ENCODE results near the gene OR10P1.
"Not testable (repeated sequence)": the region's sequence is repeated elsewhere in the genome, so short reads cannot be mapped to it uniquely, and the experiment has no call there.

OR10P1 gene

DNA sequence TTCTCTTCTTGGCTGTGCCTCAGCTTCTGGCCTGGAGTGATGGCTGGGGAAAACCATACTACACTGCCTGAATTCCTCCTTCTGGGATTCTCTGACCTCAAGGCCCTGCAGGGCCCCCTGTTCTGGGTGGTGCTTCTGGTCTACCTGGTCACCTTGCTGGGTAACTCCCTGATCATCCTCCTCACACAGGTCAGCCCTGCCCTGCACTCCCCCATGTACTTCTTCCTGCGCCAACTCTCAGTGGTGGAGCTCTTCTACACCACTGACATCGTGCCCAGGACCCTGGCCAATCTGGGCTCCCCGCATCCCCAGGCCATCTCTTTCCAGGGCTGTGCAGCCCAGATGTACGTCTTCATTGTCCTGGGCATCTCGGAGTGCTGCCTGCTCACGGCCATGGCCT, at the start of gene OR10P1:
OR10P1 (plus strand) TSS at position 40 of the 400 bp plus-strand sequence; CDS start at position 40, 0 bp downstream.
- DNase-seq (ENCODE audit: low read depth in 2 of 2) = no peak

DNA sequence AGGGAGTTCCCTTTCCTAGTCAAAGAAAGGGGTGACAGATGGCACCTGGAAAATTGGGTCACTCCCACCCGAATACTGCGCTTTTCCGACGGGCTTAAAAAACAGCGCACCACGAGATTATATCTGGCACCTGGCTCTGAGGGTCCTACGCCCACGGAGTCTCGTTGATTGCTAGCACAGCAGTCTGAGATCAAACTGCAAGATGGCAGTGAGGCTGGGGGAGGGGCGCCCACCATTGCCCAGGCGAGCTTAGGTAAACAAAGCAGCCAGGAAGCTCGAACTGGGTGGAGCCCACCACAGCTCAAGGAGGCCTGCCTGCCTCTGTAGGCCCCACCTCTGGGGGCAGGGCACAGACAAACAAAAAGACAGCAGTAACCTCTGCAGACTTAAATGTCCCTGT, 46.5 kb upstream of the OR10P1 start:
- not testable (repeated sequence) for DNase-seq (ENCODE audit: low read depth in 2 of 2)

- no peak for DNase-seq (ENCODE audit: low read depth in 2 of 2)
Measured at GRCh38 chr12:55607821-55608594, 28.7 kb upstream of the OR10P1 start.

GRCh38 chr12:55610598-55610997, 26.1 kb upstream of the OR10P1 start:
- no peak for DNase-seq (ENCODE audit: low read depth in 2 of 2)

- no peak for DNase-seq (ENCODE audit: low read depth in 2 of 2)
Measured at GRCh38 chr12:55612646-55613045, 24.0 kb upstream of the OR10P1 start.

DNA sequence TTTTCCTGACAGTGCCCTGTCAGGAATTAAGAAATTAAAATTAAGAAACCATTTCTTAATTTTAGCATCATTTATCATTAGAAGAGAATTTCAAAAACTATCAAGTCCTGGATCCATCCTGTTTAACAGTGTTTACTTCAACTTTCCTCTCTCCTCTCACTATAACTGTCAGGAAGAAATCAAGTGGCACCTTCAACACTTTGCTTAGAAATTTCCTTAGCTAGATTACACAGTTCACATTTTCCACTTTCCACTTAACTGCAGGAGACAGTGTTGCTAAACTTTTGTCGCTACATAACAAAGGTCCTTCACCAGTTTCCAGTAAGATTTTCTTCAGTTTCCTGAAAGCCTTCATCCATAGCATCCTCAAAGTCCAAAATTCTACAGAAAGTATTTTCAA, 21.9 kb upstream of the OR10P1 start:
- DNase-seq (ENCODE audit: low read depth in 2 of 2) = no peak

DNA sequence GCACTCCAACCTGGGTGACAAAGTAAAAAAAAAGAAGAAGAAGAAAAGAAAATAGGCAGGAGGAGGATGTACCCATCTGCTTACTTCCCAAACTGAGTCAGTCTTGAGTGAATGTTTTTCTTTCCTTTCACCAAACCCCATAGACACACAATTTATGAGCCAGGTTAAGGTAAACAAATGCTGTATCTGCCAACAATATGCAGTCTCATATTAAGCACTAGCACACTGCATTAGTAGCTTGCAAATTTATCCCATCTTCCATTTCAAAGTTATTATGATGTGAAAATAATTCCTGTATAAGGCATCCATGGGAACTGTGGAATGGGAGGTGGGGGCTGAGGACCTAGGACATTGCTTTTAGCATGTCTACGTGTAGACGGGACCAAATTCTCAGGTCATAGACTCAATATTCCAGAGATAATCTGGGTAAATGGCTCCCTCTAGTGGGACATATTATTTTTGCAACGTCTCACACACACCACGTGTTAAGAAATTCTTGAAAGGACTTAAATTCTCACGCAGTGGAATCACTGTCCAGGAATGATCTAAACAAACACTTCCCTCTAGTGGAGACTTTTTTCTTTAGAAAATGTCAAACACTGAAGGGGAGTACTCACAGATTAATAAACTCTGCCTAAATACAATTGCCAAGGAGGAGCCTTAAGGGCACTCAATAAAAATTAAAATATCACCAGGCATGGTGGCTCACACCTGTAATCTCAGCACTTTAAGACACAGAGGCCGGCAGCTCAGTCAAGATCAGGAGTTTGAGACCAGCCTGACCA, 17.1 kb upstream of the OR10P1 start:
- DNase-seq (ENCODE audit: low read depth in 2 of 2) = peak in 1 of 2 donors; percentile 13

DNA sequence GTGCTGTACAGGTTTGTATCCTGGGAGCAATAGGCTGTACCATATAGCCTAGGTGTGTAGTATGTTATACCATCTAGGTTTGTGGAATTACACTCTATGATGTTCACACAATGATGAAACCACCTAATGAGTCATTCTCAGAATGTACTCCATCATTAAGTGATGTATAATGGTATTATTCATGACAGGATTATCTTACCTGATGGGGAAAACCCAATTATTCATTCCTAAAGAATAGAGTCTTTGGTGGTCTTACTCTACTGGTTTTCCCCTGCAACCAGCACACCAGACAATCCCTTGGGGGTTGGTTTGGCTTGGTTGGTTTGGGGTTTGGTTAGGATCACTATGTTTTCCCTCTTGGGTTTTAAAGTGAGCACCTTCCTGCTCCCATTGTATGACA, 12.6 kb upstream of the OR10P1 start:
- DNase-seq (ENCODE audit: low read depth in 2 of 2) = no peak

GRCh38 chr12:55626154-55626553, 10.5 kb upstream of the OR10P1 start:
- no peak for DNase-seq (ENCODE audit: low read depth in 2 of 2)

DNA sequence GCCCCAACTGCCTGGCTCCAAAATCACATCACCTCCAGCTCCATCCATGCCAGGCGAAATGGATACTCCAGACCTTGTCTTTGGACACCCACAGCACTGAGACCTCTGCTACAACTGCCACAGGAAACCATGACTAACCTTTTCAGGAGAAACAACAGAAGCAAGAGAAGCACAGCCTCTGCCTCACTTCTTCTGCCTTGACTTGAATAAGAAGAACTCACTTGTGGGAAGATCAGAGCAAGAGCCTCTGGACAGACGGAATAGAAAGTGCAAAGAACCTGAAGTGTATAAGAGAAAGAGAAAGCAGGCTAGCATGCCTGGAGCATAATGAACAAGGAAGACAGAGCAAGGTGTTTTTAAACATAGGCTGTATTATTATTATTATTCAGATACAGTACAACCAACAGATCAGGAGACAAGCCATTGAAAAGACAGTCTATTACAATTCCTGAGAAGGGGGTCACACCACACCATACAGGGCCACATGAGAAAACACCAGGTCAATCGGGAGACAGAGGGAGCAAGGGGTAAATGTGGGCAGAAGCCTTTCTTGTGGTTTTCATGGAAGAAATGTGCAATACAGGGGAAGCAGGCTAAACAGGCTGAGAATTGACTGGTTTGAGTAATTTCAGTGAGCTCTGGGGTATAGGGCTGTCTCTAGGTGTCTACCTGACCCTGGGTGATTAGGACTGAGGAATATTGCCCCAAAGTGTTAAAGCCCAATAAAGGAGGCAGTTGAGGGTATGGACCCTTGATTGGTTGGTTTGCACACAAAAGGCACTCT, 7.4 kb upstream of the OR10P1 start:
- DNase-seq (ENCODE audit: low read depth in 2 of 2) = no peak

DNA sequence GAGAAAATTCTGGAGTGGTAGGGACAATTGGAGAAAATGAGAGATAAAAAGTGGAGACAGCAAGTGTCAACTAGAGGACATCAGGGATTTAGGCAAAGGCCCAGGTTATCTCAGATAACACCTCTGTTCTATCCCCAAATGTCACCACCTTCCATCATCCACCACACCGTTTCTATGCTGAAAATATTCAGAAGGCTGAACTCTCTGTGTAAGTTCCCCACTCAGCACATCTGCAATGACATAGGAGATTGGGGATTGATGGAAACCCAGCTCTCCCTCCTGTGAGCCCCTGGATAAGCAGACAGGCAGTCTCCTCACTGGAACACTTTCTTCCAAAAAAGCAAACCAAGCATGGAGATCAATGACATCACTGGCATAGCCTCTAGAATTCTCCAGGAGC, 5.6 kb upstream of the OR10P1 start:
- no peak for DNase-seq (ENCODE audit: low read depth in 2 of 2)

DNA sequence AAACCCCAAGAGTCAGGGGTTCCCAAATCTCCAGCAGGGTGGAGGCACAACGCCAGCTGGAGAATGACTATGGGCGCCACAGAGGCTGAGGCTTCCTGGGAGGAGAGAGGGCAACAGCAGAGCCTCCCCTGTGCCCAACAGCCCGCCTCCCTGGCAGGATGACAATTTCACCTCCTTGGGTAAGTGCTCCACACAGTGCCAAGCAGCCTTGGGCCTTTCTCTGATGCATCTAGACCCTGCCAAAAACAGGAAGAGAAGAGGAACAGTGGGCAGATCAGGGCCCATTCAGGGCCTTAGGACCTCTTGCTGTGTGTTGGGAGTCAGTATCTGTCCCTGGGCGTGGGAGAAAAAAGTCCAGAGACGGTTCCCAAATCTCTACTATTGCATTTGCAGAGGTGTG, 5.0 kb upstream of the OR10P1 start:
- DNase-seq (ENCODE audit: low read depth in 2 of 2) = no peak

DNA sequence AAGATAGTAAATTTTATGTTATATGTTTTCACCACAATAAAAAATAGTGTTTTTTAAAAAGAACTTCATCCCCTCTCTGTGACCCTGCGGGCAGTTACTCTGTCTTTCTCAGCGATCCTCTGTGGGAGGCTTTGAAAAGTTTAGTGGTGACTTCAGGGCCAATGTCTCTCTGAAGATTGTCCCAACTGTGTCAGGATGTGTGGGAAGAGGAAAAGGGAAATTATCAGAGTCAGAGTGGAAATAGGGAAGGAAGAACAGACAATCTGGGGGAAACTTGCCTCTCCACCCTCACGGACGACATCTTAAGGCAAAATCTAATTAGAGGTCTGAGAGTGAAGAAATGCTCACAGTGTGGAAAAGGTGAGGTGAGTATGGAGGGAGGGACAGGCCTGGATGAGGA, 3.5 kb upstream of the OR10P1 start:
- DNase-seq (ENCODE audit: low read depth in 2 of 2) = no peak

GRCh38 chr12:55636116-55636655, 506 bp upstream of the OR10P1 start:
- no peak for DNase-seq (ENCODE audit: low read depth in 2 of 2)

- no peak for DNase-seq (ENCODE audit: low read depth in 2 of 2)
Measured at GRCh38 chr12:55637467-55637866, 775 bp downstream of the OR10P1 start.

DNA sequence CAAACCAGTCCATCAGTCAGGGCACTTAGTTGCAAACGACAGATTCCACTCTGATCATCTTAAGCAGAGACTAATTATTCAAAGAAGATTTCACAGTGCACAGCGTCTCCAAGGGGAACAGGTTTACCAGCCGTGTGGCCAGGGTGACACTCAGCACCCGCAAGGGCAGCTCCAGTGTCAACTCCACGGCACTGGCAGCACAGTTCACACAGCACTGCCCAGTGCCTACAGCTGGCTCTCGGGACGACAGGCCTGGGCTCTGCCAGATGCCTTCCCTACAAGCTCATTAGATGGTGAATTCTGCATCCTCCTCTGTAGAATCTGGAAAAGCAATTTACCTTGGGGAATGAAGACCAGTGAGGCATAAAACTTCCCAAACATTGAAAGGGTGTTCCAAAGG, 4.9 kb downstream of the OR10P1 start:
- DNase-seq (ENCODE audit: low read depth in 2 of 2) = no peak

GRCh38 chr12:55642267-55642666, 5.6 kb downstream of the OR10P1 start:
- no peak for DNase-seq (ENCODE audit: low read depth in 2 of 2)

GRCh38 chr12:55642669-55643068, 6.0 kb downstream of the OR10P1 start:
- no peak for DNase-seq (ENCODE audit: low read depth in 2 of 2)

DNA sequence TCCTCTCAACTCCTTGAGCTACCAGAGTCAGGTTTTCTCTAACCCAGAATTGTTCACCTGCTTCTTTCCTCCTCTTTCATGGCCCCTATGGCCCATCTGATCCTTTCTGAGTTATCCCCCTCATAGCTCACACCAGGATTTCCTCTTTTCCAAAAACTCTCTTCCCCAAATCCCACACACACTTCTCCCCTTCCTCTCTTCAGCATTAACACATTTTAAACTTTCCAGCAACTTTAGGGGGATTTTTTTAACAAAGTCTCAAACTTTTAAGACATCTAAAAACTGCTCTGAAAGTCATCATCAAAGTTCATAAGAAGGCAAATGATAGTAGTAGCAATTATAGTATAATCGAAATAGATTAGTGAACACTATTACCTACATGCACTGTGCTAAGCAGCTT, 7.9 kb downstream of the OR10P1 start:
- no peak for DNase-seq (ENCODE audit: low read depth in 2 of 2)

- no peak for DNase-seq (ENCODE audit: low read depth in 2 of 2)
Measured at GRCh38 chr12:55647027-55647426, 10.3 kb downstream of the OR10P1 start.

DNA sequence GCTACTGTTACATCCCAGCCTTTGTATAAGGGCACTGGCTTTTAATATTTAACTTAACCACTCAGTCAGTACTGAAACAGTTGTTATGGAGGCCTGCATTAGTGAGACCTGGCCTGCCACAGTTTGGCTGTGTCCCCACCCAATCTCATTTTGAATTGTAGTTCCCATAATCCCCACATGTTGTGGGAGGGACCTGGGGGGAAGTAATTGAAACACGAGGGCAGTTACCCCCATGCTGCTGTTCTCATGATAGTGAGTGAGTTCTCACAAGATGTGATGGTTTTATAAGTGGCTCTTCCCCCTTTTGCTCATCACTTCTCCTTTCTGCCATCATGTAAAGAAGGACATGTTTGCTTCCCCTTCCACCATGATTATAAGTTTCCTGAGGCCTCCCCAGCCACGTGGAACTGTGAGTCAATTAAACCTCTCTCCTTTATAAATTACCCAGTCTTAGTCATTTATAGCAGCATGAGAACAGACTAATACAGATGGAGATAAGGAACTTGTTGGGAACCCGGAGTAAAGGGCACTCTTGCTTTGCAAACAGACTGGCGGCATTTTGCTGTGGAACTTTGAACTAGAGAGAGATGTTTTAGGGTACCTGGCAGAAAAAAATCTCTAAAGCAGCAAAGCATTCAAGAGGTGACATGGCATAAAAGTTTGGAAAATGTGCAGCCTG, 14.1 kb downstream of the OR10P1 start:
- DNase-seq (ENCODE audit: low read depth in 2 of 2) = not testable (repeated sequence)

DNA sequence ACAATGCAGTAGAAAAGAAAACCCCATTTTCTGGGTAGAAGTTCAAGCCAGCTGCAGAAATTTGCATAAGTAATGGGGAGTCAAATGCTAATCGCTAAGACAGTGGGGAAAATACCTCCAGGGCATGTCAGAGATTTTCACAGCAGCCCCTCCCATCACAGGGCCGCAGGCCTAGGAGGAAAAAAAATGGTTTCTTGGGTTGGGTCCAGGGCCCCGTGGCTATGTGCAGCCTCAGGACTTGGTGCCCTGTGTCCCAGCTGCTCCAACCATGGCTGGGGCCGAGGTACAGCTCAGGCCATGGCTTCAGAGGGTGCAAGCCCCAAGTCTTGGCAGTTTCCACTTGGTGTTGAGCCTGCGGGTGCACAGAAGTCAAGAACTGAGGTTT, 14.6 kb downstream of the OR10P1 start:
- no peak for DNase-seq (ENCODE audit: low read depth in 2 of 2)

Measured in stimulated activated CD8-positive, alpha-beta memory T cell treated with anti-CD3 and anti-CD28 coated beads, Interleukin-7, amount 100 ng/mL, for 4 hours (primary cell).